Smooth muscle cell of the brain vasculature (primary cell): ENCODE data around the gene CERK.

Source experiments
- DNase-seq: peaks from one replicate; pipeline ENCODE4 v3.0.0-alpha.2; 2012; ENCODE audit warnings: low read depth, low spot score

CERK gene

GRCh38 chr22:46678785-46679700 lies 59.0 kb downstream of the CERK start:
- no peak for DNase-seq

- no peak for DNase-seq
These were observed 59.9 kb downstream of the CERK start for GRCh38 chr22:46678003-46678657.

GRCh38 chr22:46677323-46678002 lies 60.6 kb downstream of the CERK start:
- no peak for DNase-seq

- no peak for DNase-seq
These were observed 61.2 kb downstream of the CERK start for GRCh38 chr22:46676881-46677280.

GRCh38 chr22:46676479-46676878 lies 61.6 kb downstream of the CERK start:
- DNase-seq = no peak

GRCh38 chr22:46675938-46676337 lies 62.1 kb downstream of the CERK start:
- DNase-seq = no peak

- no peak for DNase-seq
These were observed 62.6 kb downstream of the CERK start for GRCh38 chr22:46675479-46675878.

GRCh38 chr22:46674906-46675305 lies 63.1 kb downstream of the CERK start:
- DNase-seq = no peak

GRCh38 chr22:46674367-46674781 lies 63.7 kb downstream of the CERK start:
- DNase-seq = no peak

GRCh38 chr22:46673662-46674236 lies 64.3 kb downstream of the CERK start:
- DNase-seq = no peak

GRCh38 chr22:46673205-46673604 lies 64.8 kb downstream of the CERK start:
- no peak for DNase-seq

GRCh38 chr22:46672731-46673130 lies 65.3 kb downstream of the CERK start:
- no peak for DNase-seq

- no peak for DNase-seq
These were observed 66.1 kb downstream of the CERK start for GRCh38 chr22:46671824-46672432.

- no peak for DNase-seq
These were observed 68.9 kb downstream of the CERK start for GRCh38 chr22:46669201-46669600.

- no peak for DNase-seq
These were observed 69.9 kb downstream of the CERK start for GRCh38 chr22:46668116-46668515.

GRCh38 chr22:46667245-46667623 lies 70.8 kb downstream of the CERK start:
- DNase-seq = no peak

- DNase-seq = no peak
These were observed 71.3 kb downstream of the CERK start for GRCh38 chr22:46666577-46667244.

- DNase-seq = no peak
These were observed 72.2 kb downstream of the CERK start for GRCh38 chr22:46665751-46666280.

- DNase-seq = no peak
These were observed 72.8 kb downstream of the CERK start for GRCh38 chr22:46665151-46665695.

GRCh38 chr22:46664301-46664855 lies 73.7 kb downstream of the CERK start:
- no peak for DNase-seq
